ELF-1 (cell line): ENCODE measurements around the gene LCN15.

Experiments used
- DNase-seq: peaks from one replicate; pipeline ENCODE4 v3.0.0-alpha.2; 2016; ENCODE audit warnings: low read depth, low spot score

Gene LCN15

DNA sequence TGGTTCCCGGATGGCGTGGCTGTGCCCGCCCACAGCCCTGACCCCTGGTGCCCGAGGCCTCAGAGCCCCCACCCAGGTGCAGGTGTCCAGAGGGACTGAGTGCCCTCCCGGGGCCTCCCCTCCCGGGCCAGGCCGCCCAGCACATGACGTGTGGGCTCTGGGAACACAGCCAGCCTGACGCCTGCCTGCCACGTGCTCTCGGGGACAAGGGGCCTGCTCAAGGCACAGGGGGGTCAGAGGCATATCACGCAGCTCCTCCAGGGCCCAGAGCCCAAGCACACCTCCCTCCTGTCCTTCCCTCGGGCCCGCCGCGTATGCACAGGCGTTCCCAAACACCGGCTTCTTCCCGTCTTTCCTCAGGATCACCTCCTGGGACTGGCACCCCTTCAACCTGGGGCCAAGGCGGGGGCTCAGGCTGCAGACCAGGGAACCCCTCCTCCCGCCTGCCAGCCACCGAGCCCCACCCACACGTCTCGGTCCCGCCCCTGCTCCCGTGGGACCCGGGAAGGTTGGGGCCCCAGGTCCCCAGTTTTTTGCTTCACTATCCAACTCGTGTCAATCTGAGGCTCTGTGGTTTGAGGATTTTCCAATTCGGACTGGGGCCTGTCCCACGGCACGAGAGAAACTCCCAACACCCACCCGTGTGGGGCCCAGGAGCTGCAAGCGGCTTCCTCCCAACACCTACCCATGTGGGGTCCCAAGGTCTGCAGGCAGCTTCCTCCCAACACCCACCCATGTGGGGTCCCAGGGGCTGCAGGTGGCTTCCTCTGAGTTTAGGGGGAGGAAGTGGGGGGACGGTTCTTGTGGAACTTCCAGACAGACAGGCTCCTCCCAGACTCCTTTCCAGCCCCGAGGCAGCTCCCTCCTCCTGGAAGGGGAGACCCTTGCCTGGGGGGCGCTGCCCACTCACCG lies 23.1 kb downstream of the LCN15 start:
- no peak for DNase-seq

DNA sequence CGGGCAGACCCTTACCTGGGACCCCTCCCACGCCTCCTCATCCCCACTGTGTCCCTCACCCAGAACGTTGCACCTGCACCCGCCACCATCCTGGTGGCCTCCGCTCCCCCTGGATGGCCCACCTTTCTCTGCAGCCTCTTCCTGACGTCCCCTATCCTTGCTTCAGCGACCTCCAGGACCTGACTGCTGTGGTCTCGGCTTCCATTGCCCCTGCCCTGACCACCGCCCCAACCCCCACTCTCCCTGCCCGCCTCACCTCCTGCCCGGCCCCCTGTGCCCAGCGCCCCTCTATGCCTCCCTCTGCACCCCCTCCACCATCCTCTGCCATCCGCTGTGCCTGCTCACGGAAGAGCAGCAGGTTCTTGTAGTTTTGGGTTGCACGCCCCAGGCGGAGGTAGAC lies 23.8 kb downstream of the LCN15 start:
- no peak for DNase-seq

DNA sequence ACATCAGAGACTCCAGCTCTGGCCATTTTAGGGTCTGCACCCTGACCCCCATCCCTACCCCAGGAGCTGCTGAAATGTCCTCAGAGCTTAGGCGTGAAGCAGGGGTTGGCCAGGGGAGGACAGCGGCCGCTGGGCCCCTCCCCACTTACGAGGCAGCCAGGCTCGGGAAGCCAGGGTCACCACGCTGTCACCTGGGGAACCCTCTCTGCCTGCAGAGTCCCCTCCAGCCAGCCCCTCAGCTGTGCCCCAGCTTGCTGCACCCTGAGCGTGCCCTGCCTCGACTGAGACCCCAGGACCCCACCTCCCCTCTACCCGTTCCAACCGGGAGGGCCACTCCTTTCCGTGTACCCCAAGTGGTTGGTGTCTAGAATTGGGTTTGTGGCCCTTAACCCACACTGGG lies 24.2 kb downstream of the LCN15 start:
- DNase-seq, result no peak

DNA sequence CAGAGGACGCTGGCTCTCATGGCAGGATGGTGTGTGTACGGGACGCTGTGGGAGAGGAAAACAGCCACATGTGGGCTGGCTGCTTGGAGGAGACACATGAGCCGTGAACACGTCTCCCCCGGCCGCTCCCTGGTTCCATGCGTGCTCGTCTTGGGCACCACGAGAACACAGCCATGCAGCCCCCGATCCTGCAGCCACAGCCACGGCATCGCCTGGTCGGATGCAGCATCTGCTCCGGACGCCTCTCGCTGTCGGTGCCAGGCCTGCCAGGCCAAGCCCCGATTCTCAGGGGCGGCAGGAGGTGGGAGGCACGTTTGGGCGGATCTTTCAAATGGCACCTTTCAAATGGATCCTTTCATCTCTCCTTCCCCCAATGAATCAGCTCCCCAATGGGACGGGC lies 24.8 kb downstream of the LCN15 start:
- no peak for DNase-seq

DNA sequence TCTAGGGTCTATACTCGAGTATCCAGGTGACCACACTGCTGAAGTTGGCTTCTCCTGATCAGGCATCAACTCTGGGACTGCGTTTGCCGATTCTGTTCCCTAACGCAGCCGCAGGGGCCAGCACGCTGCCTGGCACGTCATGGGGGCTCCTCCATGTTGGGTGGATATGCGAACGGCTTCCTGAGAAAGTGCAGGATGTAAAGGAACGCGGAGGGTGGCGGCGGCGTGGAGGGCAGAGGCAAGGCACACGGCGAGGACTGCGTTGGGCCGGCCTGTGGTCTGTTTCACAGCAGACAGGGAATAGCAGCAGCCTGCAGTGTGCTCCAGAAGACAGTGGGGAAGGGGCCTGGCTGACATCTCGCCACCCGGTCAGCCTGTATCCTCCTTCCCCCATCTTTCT lies 25.4 kb downstream of the LCN15 start:
- no peak for DNase-seq

DNA sequence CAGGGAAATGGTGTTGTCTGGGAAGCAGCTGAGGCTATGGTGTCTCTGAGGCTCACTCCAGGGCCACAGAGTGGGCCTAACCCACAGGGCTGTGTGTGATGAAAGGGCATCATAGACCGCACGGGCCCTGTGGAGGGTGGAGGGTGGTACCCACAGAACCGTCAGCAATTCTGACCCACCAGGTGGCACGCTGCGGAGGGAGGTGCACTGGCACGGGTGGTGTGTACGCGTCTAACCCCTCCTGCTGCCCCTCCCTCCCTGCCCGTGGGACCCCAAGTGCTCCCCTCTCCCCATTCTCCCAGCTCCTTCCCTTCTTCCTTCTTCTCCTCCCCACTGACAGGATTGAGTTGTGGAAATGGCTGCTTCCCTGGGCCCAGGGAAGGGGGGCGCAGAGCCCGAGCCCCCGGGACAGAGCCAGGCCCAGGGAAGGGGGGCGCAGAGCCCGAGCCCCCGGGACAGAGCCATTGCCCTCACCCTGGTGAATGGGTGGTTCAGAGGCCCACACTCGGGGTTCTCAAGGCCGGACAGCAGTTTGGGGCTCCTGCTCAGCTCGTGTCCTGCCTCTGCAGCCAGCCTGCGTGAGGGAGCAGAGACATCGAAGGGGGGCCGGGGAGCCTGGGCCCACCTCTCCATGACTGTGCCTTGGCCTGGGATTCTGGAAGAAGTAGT lies 28.4 kb downstream of the LCN15 start:
- no peak for DNase-seq

DNA sequence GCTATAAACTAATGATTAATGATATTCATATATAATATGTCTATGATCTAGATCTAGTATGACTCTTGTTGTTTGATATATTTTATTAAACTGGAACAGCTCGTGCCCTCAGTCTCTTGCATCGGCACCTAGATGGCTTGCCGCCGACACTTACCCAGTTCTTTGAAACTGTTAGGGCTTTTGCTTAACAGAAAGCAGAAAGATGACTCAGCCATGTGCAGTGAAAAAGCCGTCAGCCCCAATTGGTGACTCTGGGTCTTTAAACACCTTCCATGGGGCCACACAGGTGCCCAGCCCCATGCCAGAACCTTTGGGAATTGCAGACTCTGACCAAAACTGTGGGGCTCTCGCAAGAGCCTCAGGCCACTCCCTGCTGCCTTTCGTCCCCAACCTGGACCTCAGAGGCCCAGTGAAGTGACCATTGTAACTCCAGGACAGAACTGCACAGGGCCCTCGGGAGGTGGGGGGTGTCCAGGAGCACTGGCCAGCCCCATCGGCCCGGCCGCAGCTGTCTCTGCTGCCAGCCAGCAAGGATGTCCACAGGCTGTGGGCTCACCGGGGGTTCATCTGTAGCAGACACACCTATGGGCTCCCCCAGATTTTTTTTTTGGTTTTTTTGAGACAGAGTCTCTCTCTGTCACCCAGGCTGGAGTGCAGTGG lies 29.4 kb downstream of the LCN15 start:
- no peak for DNase-seq

DNA sequence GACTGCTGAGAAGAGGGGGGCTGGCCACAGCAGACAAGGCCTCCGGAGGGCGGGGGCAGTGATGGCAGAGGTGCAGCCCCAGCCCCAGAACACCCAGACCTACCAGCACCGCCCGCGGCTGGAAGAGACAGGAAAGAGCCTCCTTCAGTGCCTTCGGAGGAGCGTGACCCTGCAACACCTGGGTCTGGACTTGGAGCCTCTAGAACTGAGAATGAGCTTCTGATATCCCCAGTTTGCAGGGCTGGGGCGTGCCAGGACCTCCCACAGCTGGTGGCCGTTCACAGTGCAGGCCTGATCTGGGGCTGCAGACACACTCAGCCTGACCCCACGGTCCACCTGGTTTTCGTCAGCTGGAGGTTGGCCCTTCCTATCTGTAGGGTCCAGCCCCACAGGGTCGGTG lies 30.7 kb downstream of the LCN15 start:
- DNase-seq, result no peak

DNA sequence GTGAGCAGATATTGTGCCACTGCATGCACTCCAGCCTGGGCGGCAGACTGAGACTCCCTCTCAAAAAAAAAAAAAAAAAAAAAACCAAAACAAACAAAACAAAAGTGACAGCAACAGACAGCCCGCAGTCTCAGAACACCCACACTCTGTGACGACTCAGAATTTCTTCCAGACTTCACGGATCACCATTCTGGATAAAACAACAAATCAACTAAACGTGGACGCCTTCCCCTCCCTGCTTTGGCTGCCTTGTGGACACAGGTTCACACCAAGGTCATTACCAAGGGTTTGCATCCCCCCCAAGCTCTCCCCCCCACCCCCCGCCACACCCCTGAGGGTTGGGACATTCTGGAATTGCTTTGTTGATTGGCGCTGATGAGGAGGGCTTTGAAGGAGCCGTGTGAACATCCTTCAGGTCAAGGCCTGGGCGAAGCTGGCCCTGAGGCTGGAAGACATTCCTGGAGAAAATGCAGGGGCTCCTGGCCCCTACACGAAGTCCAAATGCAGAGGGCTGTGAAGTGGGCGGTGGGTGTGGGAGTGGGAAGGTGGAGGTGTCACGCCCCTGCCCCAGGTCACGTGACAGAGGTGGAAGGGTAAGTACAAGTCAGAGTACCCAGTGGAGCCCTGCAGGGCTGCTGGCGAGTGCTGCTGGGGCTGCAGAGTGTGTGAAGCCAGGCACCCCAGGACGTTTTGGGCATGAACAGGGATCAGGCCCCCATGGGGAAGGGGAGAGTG lies 31.7 kb downstream of the LCN15 start:
- peak; percentile 64 for DNase-seq

DNA sequence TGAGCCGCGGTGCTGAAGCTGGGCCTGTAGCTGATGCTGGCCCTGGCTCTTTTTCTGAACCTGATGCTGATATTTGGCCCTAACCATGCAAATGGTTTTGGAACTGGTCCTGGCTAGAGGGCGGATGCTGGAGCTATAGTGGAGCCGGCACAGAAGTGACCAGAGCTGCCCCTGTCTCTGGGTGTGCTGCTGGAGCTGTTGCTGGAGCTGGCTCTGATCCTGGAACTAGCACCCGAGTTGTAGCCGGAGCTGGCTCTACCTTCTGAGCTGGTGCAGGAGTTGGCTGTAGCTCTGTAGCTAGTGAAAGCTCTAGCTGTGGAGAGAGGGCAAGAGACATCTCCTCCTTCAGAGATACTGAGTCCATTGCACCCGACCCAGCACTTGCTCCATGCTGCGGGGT lies 34.4 kb downstream of the LCN15 start:
- no peak for DNase-seq

DNA sequence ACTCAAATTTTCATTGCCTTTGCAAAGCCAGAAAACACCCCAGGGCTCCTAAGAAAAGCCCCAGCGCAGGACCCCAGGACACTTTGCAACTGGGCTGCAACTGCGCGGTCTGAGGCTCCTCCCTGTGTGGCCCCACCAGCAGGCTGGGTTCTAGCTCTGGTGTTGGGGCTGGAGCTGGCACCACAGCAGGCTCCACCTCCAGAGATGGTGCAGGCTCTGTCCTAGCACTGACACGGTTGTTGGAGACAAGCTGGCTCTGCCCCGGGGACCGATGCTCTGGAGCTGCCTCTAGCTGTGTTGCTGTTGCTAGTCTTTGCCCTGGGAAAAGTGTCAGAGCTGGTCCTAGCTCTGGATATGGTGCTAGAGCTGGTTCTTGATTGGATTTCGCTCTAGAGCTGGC lies 35.2 kb downstream of the LCN15 start:
- no peak for DNase-seq

DNA sequence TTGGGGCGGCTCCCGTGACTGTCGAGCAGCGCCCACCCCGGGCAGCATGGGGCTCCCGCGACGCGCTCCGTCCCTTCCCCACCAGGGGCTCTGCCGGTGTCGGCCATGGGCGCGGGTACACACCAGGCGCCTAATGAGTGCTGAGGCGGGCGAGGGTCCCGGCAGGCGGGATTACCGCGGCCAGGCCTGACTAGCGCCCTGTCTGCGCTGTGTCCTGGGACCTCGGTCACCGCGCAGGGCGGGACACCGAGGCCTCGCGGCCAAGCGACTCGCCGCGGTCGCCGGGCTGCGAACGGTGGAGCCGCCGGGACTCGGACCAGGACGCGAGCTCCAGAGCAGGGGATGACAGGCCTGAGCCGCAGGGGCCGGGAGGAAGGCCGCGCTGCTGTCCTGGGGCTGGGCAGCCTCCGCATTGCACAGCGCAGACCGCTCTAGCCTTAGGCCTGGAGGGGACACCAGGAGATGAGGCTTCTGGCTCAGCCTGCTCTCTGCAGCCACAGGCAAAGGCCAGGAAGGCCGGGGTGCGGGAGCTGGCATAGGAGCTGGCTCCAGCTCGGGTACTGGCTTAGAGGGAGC lies 35.7 kb downstream of the LCN15 start:
- DNase-seq, result peak; percentile 80

DNA sequence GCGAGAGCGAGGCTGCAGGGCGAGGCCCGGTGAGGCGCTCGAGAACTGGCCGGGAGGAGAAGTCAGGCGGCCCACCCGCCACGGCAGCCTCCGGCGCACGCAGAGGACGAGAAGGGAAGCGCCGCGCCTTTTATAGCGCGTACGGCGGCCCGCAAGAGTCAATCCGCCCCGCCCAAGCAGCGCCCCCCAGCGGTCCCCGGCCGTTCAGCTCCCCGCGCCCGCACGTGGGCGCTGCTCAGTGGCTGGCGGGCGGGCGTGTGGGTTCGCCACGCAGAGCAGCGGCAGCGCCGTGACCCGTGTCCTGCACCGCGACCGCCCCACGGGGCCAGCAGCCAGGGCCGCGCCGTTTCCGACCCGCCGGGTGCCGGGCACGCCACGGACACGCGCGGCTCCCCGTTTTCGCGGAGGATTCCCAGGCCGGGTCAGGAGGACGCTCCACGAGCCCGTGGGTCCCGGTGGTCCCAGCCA lies 36.2 kb downstream of the LCN15 start:
- DNase-seq, result peak; percentile 83

DNA sequence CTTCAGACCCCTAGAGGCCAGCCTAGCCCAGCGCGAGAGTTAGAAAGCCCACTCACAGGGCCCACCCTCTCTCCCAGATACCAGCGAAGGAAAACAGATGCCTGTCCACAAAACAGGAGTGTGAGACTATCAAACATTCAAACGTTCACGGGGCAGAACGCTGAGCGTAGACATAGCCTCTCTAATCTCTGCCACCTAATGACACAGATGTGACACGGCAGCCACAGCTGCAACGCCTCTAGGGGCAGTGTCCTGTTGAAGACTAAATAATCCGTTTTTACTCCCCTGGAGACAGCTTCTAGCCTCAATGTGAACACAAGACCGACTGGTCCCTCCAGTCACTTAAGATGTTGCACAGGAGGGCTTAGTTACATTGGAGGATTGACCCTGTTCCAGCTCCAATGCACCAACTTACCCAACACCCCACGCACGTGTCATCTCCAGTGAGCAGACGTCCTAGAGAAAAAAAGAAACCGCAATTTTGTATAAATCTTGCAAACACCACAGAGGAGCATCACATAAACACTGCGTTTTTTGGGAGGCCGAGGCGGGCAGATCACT lies 37.6 kb downstream of the LCN15 start:
- DNase-seq, result peak; percentile 62

DNA sequence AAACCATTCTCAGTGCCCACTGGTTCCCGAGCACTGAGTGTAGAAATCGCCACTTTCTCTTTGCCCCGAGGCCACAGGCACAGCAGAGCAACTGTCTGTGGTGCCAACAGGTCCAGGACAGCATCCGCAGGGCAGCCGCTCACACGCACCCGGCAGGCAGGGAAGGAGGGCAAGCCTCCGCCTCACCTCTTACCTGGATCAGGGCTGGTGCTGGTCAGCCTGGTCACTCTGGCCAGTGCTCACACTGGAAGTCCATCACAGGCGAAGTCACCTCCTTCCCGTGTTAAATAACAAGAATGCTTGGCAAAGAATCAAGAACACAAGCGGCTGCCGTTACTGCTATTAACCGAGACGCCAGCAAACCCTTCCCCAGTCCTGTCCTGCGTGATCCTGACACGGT lies 38.2 kb downstream of the LCN15 start:
- DNase-seq, result no peak

DNA sequence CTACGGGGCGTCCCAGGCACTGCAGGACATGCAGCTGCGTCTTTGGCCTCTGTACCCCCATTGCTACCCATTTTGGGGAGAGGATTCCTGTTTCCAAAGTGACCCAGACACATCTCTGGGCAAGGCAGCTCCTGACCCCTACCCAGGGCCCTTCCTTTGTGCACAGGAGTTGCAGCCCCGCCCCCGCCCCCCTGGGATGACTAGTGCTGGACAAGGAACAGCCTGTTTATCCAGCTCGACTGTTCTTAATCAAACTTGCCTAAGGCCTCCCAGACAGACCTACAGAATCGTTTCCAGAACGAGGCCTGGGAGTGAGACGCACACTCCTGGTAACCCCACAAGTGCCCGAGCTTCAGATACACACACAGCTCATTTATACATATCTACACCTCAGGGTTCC lies 38.7 kb downstream of the LCN15 start:
- peak; percentile 73 for DNase-seq

DNA sequence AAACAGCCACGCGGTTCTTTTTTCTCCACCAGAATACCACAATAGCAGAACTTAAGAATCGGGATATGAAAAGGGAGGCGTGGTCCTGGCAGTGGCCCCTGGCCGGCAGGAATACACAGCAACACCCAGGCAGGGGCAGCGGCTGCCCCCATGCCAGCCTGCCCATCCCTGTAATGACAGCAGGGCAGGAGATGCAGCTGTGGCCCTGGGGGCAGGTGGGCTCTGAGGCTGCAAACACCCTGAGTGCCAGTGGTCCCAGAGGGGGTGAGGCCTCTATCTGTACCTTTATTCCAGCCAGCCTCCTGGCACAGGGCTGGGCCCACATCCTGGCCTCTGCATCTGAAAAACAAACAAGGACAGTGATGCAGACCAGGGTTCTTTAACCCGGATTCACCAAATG lies 39.5 kb downstream of the LCN15 start:
- DNase-seq, result no peak

DNA sequence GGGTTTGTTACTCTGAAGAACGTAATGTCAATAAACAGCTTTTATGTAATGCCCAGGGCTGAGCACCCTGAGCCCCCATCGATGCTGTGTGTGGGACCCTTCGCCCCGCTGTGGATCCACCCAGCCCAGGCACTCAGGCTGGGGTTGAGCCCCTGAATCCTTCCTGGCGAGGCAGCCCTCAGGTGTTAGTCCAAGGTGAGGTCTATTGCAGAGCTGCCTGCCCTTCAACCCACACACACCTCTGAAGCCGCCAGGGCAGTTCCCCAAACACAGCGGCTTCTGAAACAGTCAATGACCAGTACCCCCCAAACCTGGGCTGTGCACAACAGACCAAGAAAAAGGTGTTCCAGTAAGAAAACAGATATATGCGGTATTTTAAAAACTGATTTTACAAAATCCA lies 40.3 kb downstream of the LCN15 start:
- DNase-seq, result no peak

DNA sequence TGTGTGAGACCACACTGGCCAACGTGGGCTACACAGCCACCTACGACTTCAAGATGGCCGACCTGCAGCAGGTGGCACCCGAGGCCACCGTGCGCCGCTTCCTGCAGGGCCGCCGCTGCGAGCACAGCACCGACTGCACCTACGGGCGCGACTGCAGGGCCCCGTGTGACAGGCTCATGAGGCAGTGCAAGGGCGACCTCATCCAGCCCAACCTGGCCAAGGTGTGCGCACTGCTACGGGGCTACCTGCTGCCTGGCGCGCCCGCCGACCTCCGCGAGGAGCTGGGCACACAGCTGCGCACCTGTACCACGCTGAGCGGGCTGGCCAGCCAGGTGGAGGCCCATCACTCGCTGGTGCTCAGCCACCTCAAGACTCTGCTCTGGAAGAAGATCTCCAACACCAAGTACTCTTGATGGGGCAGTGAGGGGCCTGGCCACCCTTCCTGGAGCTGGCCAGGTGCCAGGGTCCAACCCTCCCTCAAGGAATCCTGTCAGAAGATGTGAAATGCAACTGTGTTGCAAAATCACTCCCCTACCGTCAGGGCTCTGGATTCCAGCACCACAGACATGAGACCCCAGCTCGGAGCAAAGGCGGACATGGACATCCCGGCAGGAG lies 40.8 kb downstream of the LCN15 start:
- no peak for DNase-seq

DNA sequence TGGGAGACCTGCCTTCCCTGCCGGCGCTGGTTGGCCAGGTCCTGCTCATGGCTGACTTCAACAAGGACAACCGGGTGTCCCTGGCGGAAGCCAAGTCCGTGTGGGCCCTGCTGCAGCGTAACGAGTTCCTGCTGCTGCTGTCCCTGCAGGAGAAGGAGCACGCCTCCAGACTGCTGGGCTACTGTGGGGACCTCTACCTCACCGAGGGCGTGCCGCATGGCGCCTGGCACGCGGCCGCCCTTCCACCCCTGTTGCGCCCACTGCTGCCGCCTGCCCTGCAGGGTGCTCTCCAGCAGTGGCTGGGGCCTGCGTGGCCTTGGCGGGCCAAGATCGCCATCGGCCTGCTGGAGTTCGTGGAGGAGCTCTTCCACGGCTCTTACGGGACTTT lies 41.4 kb downstream of the LCN15 start:
- peak; percentile 54 for DNase-seq
